ENCODE results near the gene MATCAP1. TPM values are rescaled to one million over a fixed set of nuclear protein-coding genes. Genes with fewer than 3 reads are reported as not detected.

MATCAP1 gene
- total and polyA plus RNA-seq, 2 of the 13 experiments (the other 11 are each of a cell fraction or from before 2014, with no cell fraction given), result 11.2 to 24.5 TPM

DNA sequence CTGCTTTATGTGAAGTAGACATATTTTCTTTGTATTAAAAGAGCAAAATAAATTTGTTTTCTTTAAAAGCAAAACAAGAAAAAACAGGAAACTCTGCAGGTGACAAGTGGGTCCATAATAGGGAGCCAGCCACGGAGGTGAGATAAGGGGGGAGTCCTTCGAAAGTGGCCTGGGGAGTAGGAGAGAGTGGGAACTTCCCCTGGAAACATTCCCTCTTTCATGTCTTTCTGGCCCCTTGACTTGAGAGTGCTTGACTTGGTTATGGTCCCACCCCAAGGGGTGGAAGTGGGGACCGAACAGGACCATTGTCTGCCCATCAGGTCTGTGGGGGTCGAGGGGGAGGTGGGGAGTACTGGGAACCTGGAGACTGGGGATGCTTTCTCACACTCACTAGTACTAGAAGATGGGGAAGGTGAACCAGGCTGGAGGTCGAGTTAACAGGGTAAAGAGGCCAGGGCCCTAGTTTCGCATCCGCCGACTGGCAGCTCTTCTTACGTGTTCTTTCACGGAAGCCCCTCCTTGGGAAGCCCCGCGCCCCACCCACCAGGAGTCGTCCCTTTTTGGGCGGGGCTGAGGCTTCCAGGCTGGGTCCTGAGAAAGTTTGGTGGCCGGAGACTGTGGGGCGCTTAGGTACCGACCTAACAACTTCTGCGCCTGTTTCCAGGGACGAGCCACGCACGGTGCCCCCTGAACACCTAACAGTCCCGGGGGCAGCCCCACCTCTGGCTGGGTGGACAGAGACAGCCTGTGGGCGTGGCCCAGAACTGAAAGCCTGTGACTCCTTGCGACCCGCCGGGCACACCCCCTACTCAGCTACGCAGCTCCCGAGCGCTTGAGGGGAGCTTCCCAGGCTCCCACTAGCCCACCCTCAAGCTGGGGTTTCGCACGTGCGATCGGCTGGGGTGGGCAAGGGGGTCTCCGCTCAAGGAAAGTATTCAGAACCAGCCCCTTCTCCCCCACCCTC, 24.8 kb downstream of the MATCAP1 start (continued):
- TF ChIP-seq ZMAT3 (CRISPR knock-in tag; conservative IDR thresholded peaks at IDR 0.05), result no peak
- no peak for TF ChIP-seq NFRKB (IDR thresholded peaks at IDR 0.05)
- TF ChIP-seq, protein P1, sequence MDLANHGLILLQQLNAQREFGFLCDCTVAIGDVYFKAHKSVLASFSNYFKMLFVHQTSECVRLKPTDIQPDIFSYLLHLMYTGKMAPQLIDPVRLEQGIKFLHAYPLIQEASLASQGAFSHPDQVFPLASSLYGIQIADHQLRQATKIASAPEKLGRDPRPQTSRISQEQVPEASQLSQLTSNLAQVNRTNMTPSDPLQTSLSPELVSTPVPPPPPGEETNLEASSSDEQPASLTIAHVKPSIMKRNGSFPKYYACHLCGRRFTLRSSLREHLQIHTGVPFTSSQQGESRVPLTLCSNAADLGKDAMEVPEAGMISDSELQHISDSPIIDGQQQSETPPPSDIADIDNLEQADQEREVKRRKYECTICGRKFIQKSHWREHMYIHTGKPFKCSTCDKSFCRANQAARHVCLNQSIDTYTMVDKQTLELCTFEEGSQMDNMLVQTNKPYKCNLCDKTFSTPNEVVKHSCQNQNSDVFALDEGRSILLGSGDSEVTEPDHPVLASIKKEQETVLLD (CRISPR knock-in tag; IDR thresholded peaks at IDR 0.05; ENCODE audit: low read depth), result no peak
- no peak for TF ChIP-seq RBM39 (IDR thresholded peaks at IDR 0.05; ENCODE audit: low read depth, low read length, poor library complexity, severe bottlenecking)
- TF ChIP-seq CBX2 (IDR thresholded peaks at IDR 0.05; ENCODE audit: low read depth, low read length), result no peak
- no peak for TF ChIP-seq CBX2 (CRISPR knock-in tag; IDR thresholded peaks at IDR 0.05; ENCODE audit: low read depth)
- TF ChIP-seq, protein P2, sequence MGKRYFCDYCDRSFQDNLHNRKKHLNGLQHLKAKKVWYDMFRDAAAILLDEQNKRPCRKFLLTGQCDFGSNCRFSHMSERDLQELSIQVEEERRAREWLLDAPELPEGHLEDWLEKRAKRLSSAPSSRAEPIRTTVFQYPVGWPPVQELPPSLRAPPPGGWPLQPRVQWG (CRISPR knock-in tag; IDR thresholded peaks at IDR 0.05; ENCODE audit: borderline replicate concordance, low read depth), result no peak
- no peak for TF ChIP-seq REPIN1 (CRISPR knock-in tag; IDR thresholded peaks at IDR 0.05; ENCODE audit: borderline replicate concordance, low read depth)
- TF ChIP-seq GFI1 (CRISPR knock-in tag; IDR thresholded peaks at IDR 0.05; ENCODE audit: borderline replicate concordance), result no peak
- peak; percentile 18; the same call in 1 of the 2 replicates for TF ChIP-seq ZBTB7B (CRISPR knock-in tag; IDR thresholded peaks at IDR 0.05)
- TF ChIP-seq HNF4G (IDR thresholded peaks at IDR 0.05; ENCODE audit: borderline replicate concordance, low read depth, low read length), result no peak
- TF ChIP-seq HNF4G (CRISPR knock-in tag; IDR thresholded peaks at IDR 0.05; ENCODE audit: borderline replicate concordance, low read depth), result no peak
- TF ChIP-seq SPEN (CRISPR knock-in tag; IDR thresholded peaks at IDR 0.05; ENCODE audit: low read depth), result no peak
- TF ChIP-seq, protein P3, sequence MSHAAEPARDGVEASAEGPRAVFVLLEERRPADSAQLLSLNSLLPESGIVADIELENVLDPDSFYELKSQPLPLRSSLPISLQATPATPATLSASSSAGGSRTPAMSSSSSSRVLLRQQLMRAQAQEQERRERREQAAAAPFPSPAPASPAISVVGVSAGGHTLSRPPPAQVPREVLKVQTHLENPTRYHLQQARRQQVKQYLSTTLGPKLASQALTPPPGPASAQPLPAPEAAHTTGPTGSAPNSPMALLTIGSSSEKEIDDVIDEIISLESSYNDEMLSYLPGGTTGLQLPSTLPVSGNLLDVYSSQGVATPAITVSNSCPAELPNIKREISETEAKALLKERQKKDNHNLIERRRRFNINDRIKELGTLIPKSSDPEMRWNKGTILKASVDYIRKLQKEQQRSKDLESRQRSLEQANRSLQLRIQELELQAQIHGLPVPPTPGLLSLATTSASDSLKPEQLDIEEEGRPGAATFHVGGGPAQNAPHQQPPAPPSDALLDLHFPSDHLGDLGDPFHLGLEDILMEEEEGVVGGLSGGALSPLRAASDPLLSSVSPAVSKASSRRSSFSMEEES (CRISPR knock-in tag; IDR thresholded peaks at IDR 0.05), result no peak
- peak; percentile 17; the same call in 1 of the 2 replicates for TF ChIP-seq ZNF263 (CRISPR knock-in tag; IDR thresholded peaks at IDR 0.05)
- TF ChIP-seq YEATS2 (CRISPR knock-in tag; IDR thresholded peaks at IDR 0.05; ENCODE audit: borderline replicate concordance), result no peak
- TF ChIP-seq ZNF124 (CRISPR knock-in tag; IDR thresholded peaks at IDR 0.05), result no peak
- TF ChIP-seq ZNF446 (CRISPR knock-in tag; IDR thresholded peaks at IDR 0.05), result peak; percentile 64; the same call in 1 of the 2 replicates
- no peak for TF ChIP-seq NFE2L2 (IDR thresholded peaks at IDR 0.05; ENCODE audit: low read length)
- TF ChIP-seq, protein P4, sequence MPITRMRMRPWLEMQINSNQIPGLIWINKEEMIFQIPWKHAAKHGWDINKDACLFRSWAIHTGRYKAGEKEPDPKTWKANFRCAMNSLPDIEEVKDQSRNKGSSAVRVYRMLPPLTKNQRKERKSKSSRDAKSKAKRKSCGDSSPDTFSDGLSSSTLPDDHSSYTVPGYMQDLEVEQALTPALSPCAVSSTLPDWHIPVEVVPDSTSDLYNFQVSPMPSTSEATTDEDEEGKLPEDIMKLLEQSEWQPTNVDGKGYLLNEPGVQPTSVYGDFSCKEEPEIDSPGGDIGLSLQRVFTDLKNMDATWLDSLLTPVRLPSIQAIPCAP (CRISPR knock-in tag; IDR thresholded peaks at IDR 0.05; ENCODE audit: low read depth), result no peak
- TF ChIP-seq IKZF1 (IDR thresholded peaks at IDR 0.05), result no peak
- no peak for TF ChIP-seq ZNF543 (CRISPR knock-in tag; IDR thresholded peaks at IDR 0.05)
- TF ChIP-seq ZNF615 (CRISPR knock-in tag; IDR thresholded peaks at IDR 0.05; ENCODE audit: borderline replicate concordance), result no peak
- TF ChIP-seq TBP (CRISPR knock-in tag; IDR thresholded peaks at IDR 0.05), result no peak
- TF ChIP-seq, protein P5, sequence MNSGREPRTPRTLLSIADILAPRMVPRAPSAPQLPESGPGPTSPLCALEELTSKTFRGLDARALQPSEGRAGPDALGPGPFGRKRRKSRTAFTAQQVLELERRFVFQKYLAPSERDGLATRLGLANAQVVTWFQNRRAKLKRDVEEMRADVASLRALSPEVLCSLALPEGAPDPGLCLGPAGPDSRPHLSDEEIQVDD (CRISPR knock-in tag; IDR thresholded peaks at IDR 0.05; ENCODE audit: borderline replicate concordance), result no peak
- no peak for TF ChIP-seq NR2C2 (CRISPR knock-in tag; IDR thresholded peaks at IDR 0.05; ENCODE audit: borderline replicate concordance)

Measured in HepG2 (cell line).